Measurements from ENCODE around the gene SLC18B1.

The SLC18B1 gene

GRCh38 chr6:132813173-132813856 is 14.9 kb upstream of the SLC18B1 start:
- DNase-seq (ENCODE audit: low read depth) = no peak
- peak overlapping the region; percentile 98 for H3K4me3 ChIP-seq (ENCODE audit: low read length)
- TF ChIP-seq, protein P1, sequence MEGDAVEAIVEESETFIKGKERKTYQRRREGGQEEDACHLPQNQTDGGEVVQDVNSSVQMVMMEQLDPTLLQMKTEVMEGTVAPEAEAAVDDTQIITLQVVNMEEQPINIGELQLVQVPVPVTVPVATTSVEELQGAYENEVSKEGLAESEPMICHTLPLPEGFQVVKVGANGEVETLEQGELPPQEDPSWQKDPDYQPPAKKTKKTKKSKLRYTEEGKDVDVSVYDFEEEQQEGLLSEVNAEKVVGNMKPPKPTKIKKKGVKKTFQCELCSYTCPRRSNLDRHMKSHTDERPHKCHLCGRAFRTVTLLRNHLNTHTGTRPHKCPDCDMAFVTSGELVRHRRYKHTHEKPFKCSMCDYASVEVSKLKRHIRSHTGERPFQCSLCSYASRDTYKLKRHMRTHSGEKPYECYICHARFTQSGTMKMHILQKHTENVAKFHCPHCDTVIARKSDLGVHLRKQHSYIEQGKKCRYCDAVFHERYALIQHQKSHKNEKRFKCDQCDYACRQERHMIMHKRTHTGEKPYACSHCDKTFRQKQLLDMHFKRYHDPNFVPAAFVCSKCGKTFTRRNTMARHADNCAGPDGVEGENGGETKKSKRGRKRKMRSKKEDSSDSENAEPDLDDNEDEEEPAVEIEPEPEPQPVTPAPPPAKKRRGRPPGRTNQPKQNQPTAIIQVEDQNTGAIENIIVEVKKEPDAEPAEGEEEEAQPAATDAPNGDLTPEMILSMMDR (conservative IDR thresholded peaks at IDR 0.05; ENCODE audit: low read depth, low read length) = no peak

GRCh38 chr6:132812756-132813172 is 14.3 kb upstream of the SLC18B1 start:
- H3K4me3 ChIP-seq (ENCODE audit: low read length) = peak overlapping the region; percentile 98
- DNase-seq (ENCODE audit: low read depth) = no peak
- TF ChIP-seq, protein P1 (conservative IDR thresholded peaks at IDR 0.05; ENCODE audit: low read depth, low read length) = no peak

DNA sequence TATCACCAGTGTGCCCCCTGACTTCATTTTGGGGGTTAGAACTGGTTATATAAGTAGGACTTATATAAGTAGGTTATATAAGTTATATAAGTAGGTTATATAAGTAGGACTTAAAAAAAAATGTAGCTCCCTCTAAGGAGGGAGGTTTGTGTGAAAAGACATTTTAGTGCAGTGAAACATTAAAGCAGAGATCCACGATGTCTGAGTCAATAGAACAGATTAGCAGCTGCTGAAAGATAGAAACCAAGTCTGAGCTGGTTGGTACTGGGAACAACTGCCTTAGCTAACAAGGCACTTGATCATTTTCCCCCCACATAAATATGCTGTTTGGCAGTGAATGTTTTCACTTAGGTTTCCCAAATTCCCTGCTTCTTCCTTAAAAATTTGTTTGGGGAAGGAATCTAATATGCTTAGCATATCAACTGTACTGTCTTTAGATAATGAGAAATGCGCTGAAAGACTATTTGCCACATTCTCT is 13.9 kb upstream of the SLC18B1 start:
- peak overlapping the region; percentile 98 for H3K4me3 ChIP-seq (ENCODE audit: low read length)
- DNase-seq (ENCODE audit: low read depth) = no peak
- TF ChIP-seq, protein P1 (conservative IDR thresholded peaks at IDR 0.05; ENCODE audit: low read depth, low read length) = no peak

DNA sequence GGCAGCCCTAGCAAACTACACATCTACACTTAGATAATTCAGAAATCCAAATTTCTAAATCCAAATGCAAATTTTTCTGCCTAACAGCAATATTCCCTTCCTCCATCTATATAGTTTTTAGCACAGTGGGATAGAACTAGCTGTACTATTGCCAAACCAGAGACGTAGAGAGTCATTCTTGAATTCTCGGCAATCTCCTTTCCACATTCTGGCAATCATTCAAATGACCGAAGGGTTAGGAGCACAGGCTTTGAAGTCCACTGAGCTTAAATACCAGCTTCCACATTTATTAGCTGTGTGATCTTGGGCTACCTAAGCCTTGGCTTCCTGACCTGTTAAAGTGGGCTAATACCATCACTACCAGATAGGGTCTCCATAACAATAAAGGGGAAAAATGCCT is 12.8 kb upstream of the SLC18B1 start:
- peak; percentile 81 for DNase-seq (ENCODE audit: low read depth)
- no peak overlapping the region for H3K4me3 ChIP-seq (ENCODE audit: low read length)
- TF ChIP-seq, protein P1 (conservative IDR thresholded peaks at IDR 0.05; ENCODE audit: low read depth, low read length) = no peak

DNA sequence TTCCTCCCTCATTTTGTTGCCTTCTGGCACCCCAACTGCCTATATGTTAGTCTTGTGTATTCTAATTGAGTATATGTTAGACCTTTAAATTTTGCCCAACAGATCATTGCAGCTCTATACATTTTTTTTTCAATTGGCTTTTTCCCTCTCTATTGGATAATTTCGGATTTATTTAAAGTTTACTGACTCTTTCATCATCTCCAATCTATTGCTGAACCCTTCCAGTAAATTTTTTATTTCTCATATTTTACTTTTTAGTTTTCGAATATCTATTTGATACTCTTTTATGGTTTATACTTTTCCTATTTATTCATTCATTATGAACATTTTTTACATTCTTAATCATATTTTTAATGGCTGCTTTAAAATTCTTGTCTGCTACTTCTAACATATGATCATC is 7.1 kb upstream of the SLC18B1 start:
- TF ChIP-seq, protein P1 (conservative IDR thresholded peaks at IDR 0.05; ENCODE audit: low read depth, low read length) = no peak
- no peak overlapping the region for H3K4me3 ChIP-seq (ENCODE audit: low read length)
- no peak for DNase-seq (ENCODE audit: low read depth)

GRCh38 chr6:132804251-132804650 is 5.8 kb upstream of the SLC18B1 start:
- DNase-seq (ENCODE audit: low read depth) = no peak
- no peak overlapping the region for H3K4me3 ChIP-seq (ENCODE audit: low read length)
- TF ChIP-seq, protein P1 (conservative IDR thresholded peaks at IDR 0.05; ENCODE audit: low read depth, low read length) = no peak

GRCh38 chr6:132800656-132801055 is 2.2 kb upstream of the SLC18B1 start:
- DNase-seq (ENCODE audit: low read depth) = no peak
- no peak overlapping the region for H3K4me3 ChIP-seq (ENCODE audit: low read length)
- TF ChIP-seq, protein P1 (conservative IDR thresholded peaks at IDR 0.05; ENCODE audit: low read depth, low read length) = no peak

Measured in retinal pigment epithelial cell (primary cell).